C1 segment of cervical spinal cord (tissue), 14 donors: ENCODE results near the gene CACNA1G.

Source experiments
- DNase-seq, 14 donors: peaks; one replicate each; lab custom pipeline; 2025; lab: John Stamatoyannopoulos, UW

The CACNA1G gene

DNA sequence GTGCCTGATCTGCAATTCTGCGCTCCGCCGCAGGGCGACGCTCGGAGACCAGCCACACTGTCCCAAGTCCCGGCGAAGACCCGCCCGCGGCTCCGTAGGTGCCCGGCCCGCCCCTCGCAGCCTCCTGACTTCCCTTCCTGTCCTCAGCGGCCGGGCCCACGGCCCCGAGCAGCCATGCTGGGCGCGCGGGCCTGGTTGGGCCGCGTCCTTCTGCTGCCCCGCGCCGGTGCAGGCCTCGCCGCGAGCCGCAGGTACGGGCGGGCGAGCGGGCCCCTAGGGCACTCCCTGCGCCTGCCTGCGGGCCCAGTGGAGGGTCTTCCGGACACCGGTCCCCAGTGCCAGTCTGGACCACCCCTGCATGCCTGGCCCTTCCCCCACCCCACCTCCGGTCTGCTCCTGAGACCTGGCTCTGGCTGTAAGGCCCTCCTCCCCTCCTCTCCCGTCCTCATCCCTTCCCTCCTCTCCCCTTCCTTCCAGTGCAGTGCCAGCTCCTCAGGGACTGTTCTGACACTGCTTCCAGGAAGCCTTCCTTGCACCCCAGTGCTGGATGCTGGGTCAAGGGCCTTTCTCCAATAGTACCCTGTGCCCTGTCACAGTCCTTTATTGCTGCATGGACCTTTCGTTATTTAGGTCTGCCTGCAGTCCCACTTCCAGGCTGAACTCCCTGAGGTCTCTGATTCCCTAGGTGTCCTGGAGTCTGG is 13.3 kb upstream of the CACNA1G start, which contains the start of gene SPATA20:
Gene SPATA20 (plus strand): TSS at position 140 of the 701 bp plus-strand sequence. CDS start 35 bp downstream, at position 175.
- DNase-seq: peak; percentile 15 to 87 (median 56)

DNA sequence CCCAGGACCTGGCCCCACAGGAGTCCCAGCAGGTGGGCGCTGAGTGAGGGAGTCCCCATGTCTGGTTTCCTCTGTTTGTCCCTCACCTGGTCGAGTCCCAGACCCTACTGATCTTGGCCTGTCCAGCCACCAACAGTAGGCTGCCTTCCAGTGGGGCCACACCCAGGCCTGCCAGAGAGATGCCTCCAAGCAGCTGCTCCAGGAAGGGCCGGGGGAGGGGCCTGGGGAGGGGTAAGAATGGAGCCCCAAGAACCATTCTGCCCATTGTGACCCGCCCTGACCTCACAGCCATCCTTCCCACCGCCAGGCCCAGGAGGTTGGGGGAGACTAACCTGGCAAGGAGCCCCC is 12.8 kb upstream of the CACNA1G start:
- no peak for DNase-seq

GRCh38 chr17:50548831-50549230 is 11.7 kb upstream of the CACNA1G start:
- no peak for DNase-seq

DNA sequence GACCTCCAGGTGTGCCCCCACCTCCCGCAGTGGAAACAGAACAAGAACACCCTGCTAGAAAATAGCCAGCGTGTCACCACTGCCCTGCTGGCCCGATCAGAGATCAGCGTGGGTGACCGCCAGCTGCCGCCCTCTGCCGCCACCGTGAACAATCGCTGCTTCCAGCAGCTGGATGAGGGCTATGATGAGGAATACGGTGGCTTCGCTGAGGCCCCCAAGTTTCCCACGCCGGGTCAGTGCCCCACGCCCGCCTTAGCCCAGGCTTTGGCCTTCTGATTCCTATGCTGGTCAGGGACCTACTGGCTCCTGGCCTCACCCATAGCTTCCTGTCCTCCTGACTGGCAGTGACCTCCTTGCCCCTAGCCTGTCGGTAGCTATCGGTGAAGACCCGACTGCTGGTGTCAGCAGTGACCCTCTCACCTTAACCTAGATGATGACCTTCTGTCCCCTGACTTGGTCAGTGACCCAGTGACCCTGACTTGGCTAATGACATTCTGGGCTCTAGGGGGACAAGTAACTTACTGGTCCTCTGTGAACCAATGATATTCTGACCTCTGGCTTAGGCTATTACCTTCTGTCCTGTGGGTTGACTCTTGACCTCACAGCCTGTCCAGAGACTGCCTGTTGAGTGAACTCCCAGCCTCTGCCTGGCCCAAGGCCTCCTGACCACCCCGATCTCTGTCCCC is 11.1 kb upstream of the CACNA1G start:
- DNase-seq: no peak

DNA sequence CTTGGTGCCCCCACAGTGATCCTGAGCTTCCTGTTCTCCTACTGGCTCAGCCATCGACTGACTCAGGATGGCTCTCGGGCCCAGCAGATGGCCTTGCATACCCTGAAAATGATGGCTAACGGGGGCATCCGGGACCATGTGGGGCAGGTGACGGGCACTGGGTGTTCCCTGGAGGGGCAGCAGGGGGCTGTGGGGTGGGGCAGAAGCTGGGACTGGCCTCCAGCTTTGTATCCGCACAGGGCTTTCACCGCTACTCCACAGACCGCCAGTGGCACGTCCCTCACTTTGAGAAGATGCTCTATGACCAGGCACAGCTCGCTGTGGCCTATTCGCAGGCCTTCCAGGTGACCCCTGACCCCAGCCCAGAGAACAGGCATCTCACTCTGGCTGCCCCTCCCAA is 10.5 kb upstream of the CACNA1G start:
- DNase-seq: no peak

DNA sequence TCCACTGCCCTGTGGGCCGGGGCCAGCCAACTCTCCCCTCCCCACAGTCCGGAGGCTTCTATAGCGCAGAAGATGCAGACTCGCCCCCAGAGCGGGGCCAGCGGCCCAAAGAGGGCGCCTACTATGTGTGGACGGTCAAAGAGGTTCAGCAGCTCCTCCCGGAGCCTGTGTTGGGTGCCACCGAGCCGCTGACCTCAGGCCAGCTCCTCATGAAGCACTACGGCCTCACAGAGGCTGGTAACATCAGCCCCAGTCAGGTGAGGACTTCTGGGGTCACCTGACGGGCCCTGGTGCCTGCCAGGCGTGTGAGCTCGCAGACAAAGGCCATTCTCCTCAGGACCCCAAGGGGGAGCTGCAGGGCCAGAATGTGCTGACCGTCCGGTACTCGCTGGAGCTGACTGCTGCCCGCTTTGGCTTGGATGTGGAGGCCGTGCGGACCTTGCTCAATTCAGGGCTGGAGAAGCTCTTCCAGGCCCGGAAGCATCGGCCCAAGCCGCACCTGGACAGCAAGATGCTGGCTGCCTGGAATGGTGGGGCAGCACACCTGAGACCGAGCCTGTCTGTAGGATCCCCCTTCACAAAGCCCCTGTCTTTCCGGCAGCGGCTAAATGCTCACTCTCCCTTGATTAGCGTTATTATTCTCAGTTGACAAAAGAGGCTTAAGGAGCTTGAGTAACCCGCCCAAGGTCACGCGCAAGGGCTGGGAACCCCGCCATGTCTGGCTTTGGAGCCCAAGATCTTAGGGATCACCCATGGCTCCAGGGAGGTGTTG is 9.7 kb upstream of the CACNA1G start:
- peak in 12 of 14 donors; percentile 34 to 84 (median 50) for DNase-seq

- DNase-seq: no peak
These were observed 9.1 kb upstream of the CACNA1G start for GRCh38 chr17:50551433-50551815.

DNA sequence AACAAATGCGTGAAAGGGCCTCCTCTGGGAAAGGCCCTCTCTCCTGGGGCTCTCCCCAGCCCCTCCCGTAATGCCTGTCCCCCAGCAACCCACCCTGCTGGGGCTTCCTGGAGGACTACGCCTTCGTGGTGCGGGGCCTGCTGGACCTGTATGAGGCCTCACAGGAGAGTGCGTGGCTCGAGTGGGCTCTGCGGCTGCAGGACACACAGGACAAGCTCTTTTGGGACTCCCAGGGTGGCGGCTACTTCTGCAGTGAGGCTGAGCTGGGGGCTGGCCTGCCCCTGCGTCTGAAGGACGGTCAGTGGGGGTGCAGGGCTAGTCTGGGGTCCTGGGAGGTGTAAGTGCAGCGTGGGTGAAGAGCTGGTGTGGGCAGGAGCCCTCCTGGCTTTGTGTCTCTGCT is 8.6 kb upstream of the CACNA1G start:
- no peak for DNase-seq

GRCh38 chr17:50554201-50554600 is 6.3 kb upstream of the CACNA1G start:
- DNase-seq: no peak

- DNase-seq: peak in 7 of 14 donors; percentile 24 to 100 (median 56)
These were observed 3.7 kb upstream of the CACNA1G start for GRCh38 chr17:50556803-50557202.

GRCh38 chr17:50557630-50558029 is 2.9 kb upstream of the CACNA1G start:
- no peak for DNase-seq

- peak in 1 of 14 donors; percentile 21 for DNase-seq
These were observed 2.4 kb upstream of the CACNA1G start for GRCh38 chr17:50558091-50558490.

DNA sequence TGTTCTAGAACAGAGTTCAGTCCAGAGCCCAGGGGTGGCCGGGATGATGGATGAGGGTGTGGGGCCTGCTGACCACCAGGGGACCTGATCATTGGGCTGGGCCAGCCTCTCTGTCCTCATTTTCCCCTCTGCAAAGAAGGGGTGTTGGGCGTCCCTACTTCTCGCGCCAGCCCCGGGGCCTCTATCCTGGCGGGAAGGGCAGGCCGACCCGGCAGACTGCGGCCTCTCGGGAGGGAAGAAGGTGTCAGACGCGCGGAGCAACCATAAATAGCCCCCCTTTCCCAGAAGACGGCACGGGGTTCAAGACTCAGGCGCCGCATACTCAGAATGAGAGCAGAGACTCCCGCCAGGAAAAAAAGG is 2.0 kb upstream of the CACNA1G start:
- no peak for DNase-seq

GRCh38 chr17:50558941-50559614 is 1.4 kb upstream of the CACNA1G start:
- DNase-seq: peak in 1 of 14 donors; percentile 10

- DNase-seq: no peak
These were observed 786 bp upstream of the CACNA1G start for GRCh38 chr17:50559674-50560184.

GRCh38 chr17:50560931-50561745 is 623 bp downstream of the CACNA1G start:
- no peak for DNase-seq

GRCh38 chr17:50561746-50562141 is 1.2 kb downstream of the CACNA1G start:
- DNase-seq: no peak

- DNase-seq: no peak
These were observed 2.0 kb downstream of the CACNA1G start for GRCh38 chr17:50562242-50563091.

DNA sequence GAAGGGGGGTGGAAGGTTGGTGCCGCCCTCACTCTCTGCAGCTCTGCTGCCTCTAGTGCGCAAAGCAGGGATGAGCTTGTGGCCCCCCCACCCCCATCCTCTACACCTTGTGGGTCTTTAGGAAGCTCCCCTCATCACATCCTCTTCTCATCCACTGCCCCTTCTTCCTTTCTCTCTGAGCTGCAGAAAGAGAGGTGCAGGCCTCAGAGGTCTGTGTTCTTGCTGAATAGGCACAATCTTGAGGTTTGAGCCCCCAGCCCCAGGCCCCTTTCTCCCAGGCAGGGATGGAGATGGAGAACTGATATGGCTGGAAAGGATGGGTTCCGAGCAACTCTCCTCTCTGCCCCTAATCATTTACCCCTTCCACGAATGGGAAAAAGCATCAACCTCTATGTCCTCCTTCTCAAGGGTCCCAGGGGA is 2.6 kb downstream of the CACNA1G start:
- no peak for DNase-seq

DNA sequence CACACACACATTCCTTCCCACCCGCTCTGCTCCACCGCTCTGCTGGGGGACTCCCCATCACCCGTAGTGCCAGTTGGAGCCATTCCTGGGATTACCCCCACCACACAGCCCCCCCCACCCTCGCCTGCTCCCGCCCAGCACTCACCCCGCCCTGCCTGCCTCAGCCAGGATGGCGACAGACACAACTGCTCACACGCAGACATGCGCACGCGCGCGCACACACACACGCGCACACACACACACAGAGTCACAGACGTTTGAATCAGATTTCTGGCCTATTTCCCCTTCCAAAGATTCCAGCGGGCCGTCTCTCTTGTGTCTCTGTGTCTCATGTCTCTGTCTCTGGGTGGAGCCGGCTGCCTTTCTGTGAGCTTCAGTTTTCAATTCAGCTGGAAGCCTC is 4.4 kb downstream of the CACNA1G start:
- peak in 3 of 14 donors; percentile 10 to 40 (median 36) for DNase-seq
